ENCODE results near the gene ATF7.

ATF7 gene

GRCh38 chr12:53479331-53479730 is 146.9 kb downstream of the ATF7 start:
- Histone ChIP-seq H3K27ac (ENCODE audit: extremely low read depth, low read depth, low read length) (no peak overlapping the region), H3K4me1 (ENCODE audit: control insufficient read depth, insufficient read depth, low read length) (no peaks in the 10 kb centered on the region), H3K4me3 (ENCODE audit: low read depth, low read length) (no peak overlapping the region), H3K9me3 (ENCODE audit: control insufficient read depth, insufficient read depth, low read depth, low read length) (no peaks in the 10 kb centered on the region), H3K36me3 (ENCODE audit: control insufficient read depth in 2 of 2, insufficient read depth in 1 of 2, low read length in 2 of 2) (peaks cover 57 to 98% of the 10 kb centered on the region in 2 experiments)
- ChIA-PET CTCF (interaction anchor here (0.6 to 1.8 kb wide), 3 partner anchors 14 to 127 kb away, joined by 3 to 14 read pairs (median 4); no protein-coding TSS in a partner anchor), POLR2A (interaction anchor here (0.6 to 1.2 kb wide), 2 partner anchors 11 to 29 kb away, joined by 3 to 4 read pairs; no protein-coding TSS in a partner anchor)
- TF ChIP-seq ZNF398 (tag by site-specific recombination; IDR thresholded peaks at IDR 0.05), result no peak
- no peak for TF ChIP-seq ZNF155 (tag by site-specific recombination; IDR thresholded peaks at IDR 0.05)
- no peak for TF ChIP-seq ZNF146 (tag by site-specific recombination; IDR thresholded peaks at IDR 0.05)
- TF ChIP-seq KLF17 (tag by site-specific recombination; IDR thresholded peaks at IDR 0.05), result no peak
- TF ChIP-seq ZNF792 (tag by site-specific recombination; IDR thresholded peaks at IDR 0.05), result no peak
- no peak for TF ChIP-seq KLF7 (tag by site-specific recombination; IDR thresholded peaks at IDR 0.05; ENCODE audit: borderline replicate concordance)
- TF ChIP-seq ZNF302 (tag by site-specific recombination; IDR thresholded peaks at IDR 0.05; ENCODE audit: low read depth), result no peak
- no peak for TF ChIP-seq ZNF600 (tag by site-specific recombination; IDR thresholded peaks at IDR 0.05)
- no peak for TF ChIP-seq ZNF548 (tag by site-specific recombination; IDR thresholded peaks at IDR 0.05)
- TF ChIP-seq ZNF37A (tag by site-specific recombination; IDR thresholded peaks at IDR 0.05), result no peak
- TF ChIP-seq ZNF747 (tag by site-specific recombination; IDR thresholded peaks at IDR 0.05), result no peak
- TF ChIP-seq ZBTB49 (tag by site-specific recombination; IDR thresholded peaks at IDR 0.05; ENCODE audit: low read depth), result no peak
- TF ChIP-seq ZNF692 (tag by site-specific recombination; IDR thresholded peaks at IDR 0.05), result no peak
- TF ChIP-seq AEBP2 (tag by site-specific recombination; IDR thresholded peaks at IDR 0.05; ENCODE audit: borderline replicate concordance), result no peak

- Histone ChIP-seq H3K9me3 (ENCODE audit: control insufficient read depth, insufficient read depth, low read depth, low read length) (no peaks in the 10 kb centered on the region), H3K4me3 (ENCODE audit: low read depth, low read length) (no peak overlapping the region), H3K4me1 (ENCODE audit: control insufficient read depth, insufficient read depth, low read length) (no peaks in the 10 kb centered on the region), H3K27ac (ENCODE audit: extremely low read depth, low read depth, low read length) (no peak overlapping the region), H3K36me3 (ENCODE audit: control insufficient read depth in 2 of 2, insufficient read depth in 1 of 2, low read length in 2 of 2) (peaks cover 61 to 98% of the 10 kb centered on the region in 2 experiments)
- TF ChIP-seq OSR2 (tag by site-specific recombination; IDR thresholded peaks at IDR 0.05), result no peak
- TF ChIP-seq ATF2 (tag by site-specific recombination; IDR thresholded peaks at IDR 0.05; ENCODE audit: low read depth), result no peak
- TF ChIP-seq ZNF843 (tag by site-specific recombination; IDR thresholded peaks at IDR 0.05), result no peak
- TF ChIP-seq ZNF18 (tag by site-specific recombination; IDR thresholded peaks at IDR 0.05), result no peak
- no peak for TF ChIP-seq HOXC10 (CRISPR knock-in tag; IDR thresholded peaks at IDR 0.05)
- no peak for TF ChIP-seq ZNF37A (tag by site-specific recombination; IDR thresholded peaks at IDR 0.05)
- no peak for TF ChIP-seq KLF16 (tag by site-specific recombination; IDR thresholded peaks at IDR 0.05)
- POLR2A ChIA-PET, result interaction anchor here (0.6 to 4.1 kb wide), 2 partner anchors 20 to 28 kb away, joined by 4 to 23 read pairs; no protein-coding TSS in a partner anchor
- CTCF ChIA-PET, result interaction anchor here (1.5 to 1.8 kb wide), 2 partner anchors 13 to 126 kb away, joined by 3 to 14 read pairs; no protein-coding TSS in a partner anchor
Measured at GRCh38 chr12:53478865-53479264, 147.3 kb downstream of the ATF7 start.

Data from HEK293 (cell line).